Vagina (tissue), 2 donors: ENCODE data around the gene SNTB2. TPM values are rescaled to one million over a fixed set of nuclear protein-coding genes. Genes with fewer than 3 reads are reported as not detected.

ENCODE experiments used
- DNase-seq, 2 donors: peaks; one replicate each; pipeline ENCODE4 v3.0.0-alpha.2; 2017; ENCODE audit errors: extremely low spot score in 2 of 2
- H3K27ac ChIP-seq: fragments of 200-600 bp; sonication (generic); one replicate; pipeline ENCODE4 v1.5.1; 2019
- H3K27me3 ChIP-seq: fragments of 200-600 bp; sonication (generic); one replicate; pipeline ENCODE4 v1.5.1; 2019
- H3K36me3 ChIP-seq, 2 donors: fragments of 200-600 bp; sonication (generic); one replicate each; pipeline ENCODE4 v1.5.1; 2017 to 2019
- H3K4me1 ChIP-seq: fragments of 200-600 bp; sonication (generic); one replicate; pipeline ENCODE4 v1.5.1; 2019
- H3K4me3 ChIP-seq, 2 donors: fragments of 200-600 bp; sonication (generic); 1 replicate in 1 of 2; 2 replicates in 1 of 2; pipeline ENCODE4 v1.5.1; 2016 to 2019
- H3K9me3 ChIP-seq: fragments of 200-600 bp; sonication (generic); one replicate; pipeline ENCODE4 v1.5.1; 2019
- CTCF ChIP-seq, 3 experiments: fragments of 450-650 bp in 2 of 3; fragments of 200-600 bp in 1 of 3; sonication (generic) in 1 of 3; IDR thresholded peaks; one replicate each; pipeline ENCODE4 v1.5.1; 2017 to 2019; ENCODE audit warnings: antibody characterized with exemption in 3 of 3, mild to moderate bottlenecking in 2 of 3, moderate library complexity in 2 of 3
- POLR2A ChIP-seq, 2 donors: fragments of 450-650 bp; IDR thresholded peaks; one replicate each; pipeline ENCODE4 v1.6.1; 2017; ENCODE audit warnings: antibody characterized with exemption in 2 of 2, mild to moderate bottlenecking in 2 of 2, moderate library complexity in 2 of 2
- POLR2AphosphoS5 ChIP-seq, 2 donors: sonication (generic); formaldehyde crosslinking; IDR thresholded peaks; one replicate each; pipeline ENCODE4 v1.9.0; 2017; ENCODE audit warnings: antibody characterized with exemption in 2 of 2, mild to moderate bottlenecking in 2 of 2, low read depth in 1 of 2; ENCODE audit not compliant: insufficient read depth in 1 of 2
- intact Hi-C: fragments of 100-400 bp; cut with DNase I; formaldehyde crosslinking; loops from one replicate; pipeline ENCODE4 v1.15.1; 2023
- total RNA-seq: library from RNA; depleted of rRNA; stranded (reverse); fragments of >200 nt; gene quantifications from one replicate; pipeline ENCODE4 v1.2.3, GENCODE V29; 2016

The SNTB2 gene
- total RNA-seq, 1 donor from 2014 or later = 50.8 TPM

DNA sequence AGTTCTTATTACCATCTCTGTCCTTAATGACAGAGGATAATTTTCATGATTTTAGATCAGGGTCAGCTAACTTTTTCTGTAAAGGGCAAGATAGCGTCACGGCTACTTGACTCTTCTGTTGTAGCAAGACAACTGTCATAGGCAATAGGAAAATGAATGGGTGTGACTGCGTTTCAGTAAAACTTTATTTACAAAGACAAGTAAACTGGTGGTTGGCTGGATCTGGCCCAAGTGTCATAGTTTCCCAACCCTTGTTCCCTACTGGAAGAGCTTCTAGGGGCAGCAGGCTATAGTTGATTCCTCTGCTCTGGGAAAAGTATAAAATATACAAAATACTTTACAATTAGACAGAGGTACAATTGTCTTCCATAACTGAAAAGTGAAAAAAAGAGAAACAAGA is 73.5 kb downstream of the SNTB2 start:
- intact Hi-C loops = no loop called here
- Histone ChIP-seq H3K27me3 (no peaks in the 10 kb centered on the region), H3K36me3 (peaks cover 0 to 11% of the 10 kb centered on the region in 2 donors), H3K9me3 (no peaks in the 10 kb centered on the region), H3K27ac (no peak overlapping the region), H3K4me1 (peaks cover 17% of the 10 kb centered on the region), H3K4me3 (no peak overlapping the region)
- no peak for TF ChIP-seq POLR2A (IDR thresholded peaks at IDR 0.05)
- no peak for TF ChIP-seq CTCF (IDR thresholded peaks at IDR 0.05)
- TF ChIP-seq POLR2AphosphoS5 (IDR thresholded peaks at IDR 0.05; ENCODE audit: insufficient read depth in 1 of 2, low read depth in 1 of 2) = no peak
- no peak for DNase-seq

GRCh38 chr16:69266334-69267063 is 79.5 kb downstream of the SNTB2 start:
- intact Hi-C loops = no loop called here
- Histone ChIP-seq H3K27ac (no peak overlapping the region), H3K4me1 (peaks cover 12% of the 10 kb centered on the region), H3K36me3 (no peaks in the 10 kb centered on the region), H3K4me3 (no peak overlapping the region), H3K27me3 (no peaks in the 10 kb centered on the region), H3K9me3 (no peaks in the 10 kb centered on the region)
- no peak for TF ChIP-seq CTCF (IDR thresholded peaks at IDR 0.05)
- no peak for TF ChIP-seq POLR2AphosphoS5 (IDR thresholded peaks at IDR 0.05; ENCODE audit: insufficient read depth in 1 of 2, low read depth in 1 of 2)
- TF ChIP-seq POLR2A (IDR thresholded peaks at IDR 0.05) = no peak
- DNase-seq = no peak

DNA sequence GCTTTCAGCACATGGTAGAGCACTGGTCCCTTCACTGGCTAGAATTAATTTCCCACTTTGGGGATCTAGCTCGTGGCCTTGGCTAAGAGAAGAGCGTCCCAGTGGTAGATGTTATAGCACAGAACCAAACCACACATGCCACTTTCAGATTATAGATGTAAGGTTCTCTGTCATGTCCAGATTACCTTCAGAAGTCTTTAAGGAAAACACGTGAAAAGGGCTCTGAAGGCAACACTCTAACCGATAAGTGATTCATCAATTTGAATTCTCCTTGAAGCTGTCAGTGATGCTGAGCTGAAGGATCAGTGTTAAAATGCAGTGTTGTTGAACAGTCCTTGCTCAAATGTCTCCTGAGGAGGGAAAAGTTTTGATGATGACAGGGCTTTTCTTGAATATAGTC is 80.7 kb downstream of the SNTB2 start:
- Histone ChIP-seq H3K27ac (no peak overlapping the region), H3K4me3 (no peak overlapping the region), H3K27me3 (no peaks in the 10 kb centered on the region), H3K36me3 (no peaks in the 10 kb centered on the region), H3K4me1 (peaks cover 12% of the 10 kb centered on the region), H3K9me3 (no peaks in the 10 kb centered on the region)
- TF ChIP-seq POLR2A (IDR thresholded peaks at IDR 0.05) (no peak), CTCF (IDR thresholded peaks at IDR 0.05) (no peak), POLR2AphosphoS5 (IDR thresholded peaks at IDR 0.05; ENCODE audit: insufficient read depth in 1 of 2, low read depth in 1 of 2) (no peak)
- DNase-seq = no peak
- intact Hi-C loops = no loop called here

DNA sequence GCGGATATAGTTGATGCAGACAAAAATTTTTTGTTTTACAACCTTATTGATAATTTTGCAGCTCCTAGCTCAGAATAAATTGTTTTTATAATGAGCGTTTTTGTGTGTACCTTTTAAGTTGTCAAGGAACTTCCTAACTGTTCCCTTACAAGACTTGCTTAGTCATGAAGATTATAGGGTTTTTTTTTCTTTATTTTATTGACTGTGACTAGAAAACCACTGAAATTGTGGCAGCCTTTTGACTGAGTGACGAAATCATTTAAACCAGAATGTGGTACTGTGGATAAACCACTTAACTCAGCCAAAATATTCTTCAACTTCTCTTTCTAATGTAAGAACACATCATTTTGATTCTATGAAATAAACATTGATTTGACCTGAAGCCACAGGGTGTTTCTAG is 83.4 kb downstream of the SNTB2 start:
- TF ChIP-seq CTCF (IDR thresholded peaks at IDR 0.05) = no peak
- TF ChIP-seq POLR2A (IDR thresholded peaks at IDR 0.05) = no peak
- TF ChIP-seq POLR2AphosphoS5 (IDR thresholded peaks at IDR 0.05; ENCODE audit: insufficient read depth in 1 of 2, low read depth in 1 of 2) = no peak
- no peak overlapping the region for H3K4me3 ChIP-seq
- H3K9me3 ChIP-seq = no peaks in the 10 kb centered on the region
- intact Hi-C loops = no loop called here
- no peaks in the 10 kb centered on the region for H3K36me3 ChIP-seq
- peaks cover 20% of the 10 kb centered on the region for H3K4me1 ChIP-seq
- peak overlapping the region; percentile 41 for H3K27ac ChIP-seq
- H3K27me3 ChIP-seq = no peaks in the 10 kb centered on the region
- no peak for DNase-seq

- Histone ChIP-seq H3K27me3 (no peaks in the 10 kb centered on the region), H3K36me3 (no peaks in the 10 kb centered on the region), H3K4me1 (peaks cover 24% of the 10 kb centered on the region), H3K9me3 (no peaks in the 10 kb centered on the region), H3K4me3 (no peak overlapping the region), H3K27ac (peak overlapping the region; percentile 37)
- no peak for DNase-seq
- intact Hi-C loops = no loop called here
- no peak for TF ChIP-seq CTCF (IDR thresholded peaks at IDR 0.05)
- TF ChIP-seq POLR2AphosphoS5 (IDR thresholded peaks at IDR 0.05; ENCODE audit: insufficient read depth in 1 of 2, low read depth in 1 of 2) = no peak
- no peak for TF ChIP-seq POLR2A (IDR thresholded peaks at IDR 0.05)
Measured at GRCh38 chr16:69270831-69271230, 83.9 kb downstream of the SNTB2 start.
